Mesenchymal stem cell (in vitro differentiated cells and primary cell): ENCODE data around the gene NKTR.

Source experiments
- DNase-seq: peaks from one replicate; pipeline ENCODE4 v3.0.0-alpha.2; 2013
- H2AFZ ChIP-seq: one replicate; pipeline ENCODE4 v1.6.1; 2013; ENCODE audit warnings: low read depth, mild to moderate bottlenecking, control low read depth, inconsistent platforms, low read length, moderate library complexity
- H2AK5ac ChIP-seq: 2 replicates; pipeline ENCODE4 v1.6.1; 2013; ENCODE audit warnings: low read length, moderate library complexity, mild to moderate bottlenecking, inconsistent platforms; ENCODE audit not compliant: severe bottlenecking
- H2BK120ac ChIP-seq: one replicate; pipeline ENCODE4 v1.6.1; 2013; ENCODE audit warnings: low read depth, mild to moderate bottlenecking, inconsistent platforms, low read length, moderate library complexity
- H2BK12ac ChIP-seq, 2 experiments: one replicate each; pipeline ENCODE4 v1.6.1; 2013; ENCODE audit warnings: inconsistent platforms in 2 of 2, low read length in 2 of 2, mild to moderate bottlenecking in 2 of 2, moderate library complexity in 2 of 2, control low read depth in 1 of 2
- H2BK15ac ChIP-seq: one replicate; pipeline ENCODE4 v1.6.1; 2013; ENCODE audit warnings: mild to moderate bottlenecking, low read depth, inconsistent platforms; ENCODE audit not compliant: poor library complexity, severe bottlenecking
- H2BK5ac ChIP-seq: 2 replicates; pipeline ENCODE4 v1.6.1; 2013; ENCODE audit warnings: low read depth, mild to moderate bottlenecking, low read length, control low read depth, inconsistent platforms; ENCODE audit not compliant: poor library complexity, severe bottlenecking
- H3K14ac ChIP-seq, 2 experiments: one replicate each; pipeline ENCODE4 v1.6.1; 2013; ENCODE audit warnings: inconsistent platforms in 2 of 2, low read length in 2 of 2, control low read depth in 1 of 2, mild to moderate bottlenecking in 1 of 2, moderate library complexity in 1 of 2
- H3K18ac ChIP-seq, 2 experiments: one replicate each; pipeline ENCODE4 v1.6.1; 2013; ENCODE audit warnings: inconsistent platforms in 2 of 2, low read length in 2 of 2, control low read depth in 1 of 2, low read depth in 1 of 2, mild to moderate bottlenecking in 1 of 2
- H3K23ac ChIP-seq, 2 experiments: one replicate each; pipeline ENCODE4 v1.6.1; 2013; ENCODE audit warnings: inconsistent platforms in 2 of 2, low read length in 2 of 2, mild to moderate bottlenecking in 2 of 2, moderate library complexity in 2 of 2, control low read depth in 1 of 2
- H3K27ac ChIP-seq: 2 replicates; pipeline ENCODE4 v1.5.1; 2013; ENCODE audit warnings: mild to moderate bottlenecking, moderate library complexity, low read length, control low read depth, inconsistent platforms; ENCODE audit not compliant: poor library complexity, severe bottlenecking
- H3K27me3 ChIP-seq, 2 experiments: 2 replicates each; pipeline versions ENCODE4 v1.6.1 to v1.7.0; 2013; ENCODE audit warnings: low read length in 2 of 2, mild to moderate bottlenecking in 2 of 2, moderate library complexity in 2 of 2, control low read depth in 1 of 2, inconsistent platforms in 1 of 2; ENCODE audit not compliant: control insufficient read depth in 1 of 2, insufficient read depth in 1 of 2
- H3K36me3 ChIP-seq, 2 experiments: 2 replicates each; pipeline versions ENCODE4 v1.6.1 to v1.7.0; 2013; ENCODE audit warnings: low read length in 2 of 2, control low read depth in 1 of 2, inconsistent platforms in 1 of 2, low read depth in 1 of 2, mild to moderate bottlenecking in 1 of 2; ENCODE audit not compliant: insufficient read depth in 2 of 2, control insufficient read depth in 1 of 2
- H3K4ac ChIP-seq, 2 experiments: one replicate each; pipeline ENCODE4 v1.6.1; 2013; ENCODE audit warnings: inconsistent platforms in 2 of 2, low read length in 2 of 2, mild to moderate bottlenecking in 2 of 2, moderate library complexity in 2 of 2, control low read depth in 1 of 2, low read depth in 1 of 2
- H3K4me1 ChIP-seq: 2 replicates; pipeline ENCODE4 v1.6.1; 2013; ENCODE audit warnings: low read depth, low read length, control low read depth; ENCODE audit not compliant: control insufficient read depth, insufficient read depth
- H3K4me2 ChIP-seq: 2 replicates; pipeline ENCODE4 v1.6.1; 2013; ENCODE audit warnings: low read length, mild to moderate bottlenecking, inconsistent platforms; ENCODE audit not compliant: poor library complexity, severe bottlenecking
- H3K4me3 ChIP-seq, 2 experiments: 2 replicates each; pipeline versions ENCODE4 v1.5.1 to v1.7.0; 2013; ENCODE audit warnings: low read length in 2 of 2, mild to moderate bottlenecking in 2 of 2, control low read depth in 1 of 2, low read depth in 1 of 2; ENCODE audit not compliant: insufficient read depth in 1 of 2
- H3K79me1 ChIP-seq: replicated peaks from 2 replicates; pipeline ENCODE4 v1.6.1; 2013; ENCODE audit warnings: mild to moderate bottlenecking, control low read depth, low read length, inconsistent platforms; ENCODE audit not compliant: poor library complexity, severe bottlenecking
- H3K9ac ChIP-seq: 2 replicates; pipeline ENCODE4 v1.7.0; 2013; ENCODE audit warnings: mild to moderate bottlenecking, low read length, moderate library complexity
- H3K9me3 ChIP-seq: 2 replicates; pipeline ENCODE4 v1.7.0; 2013; ENCODE audit warnings: mild to moderate bottlenecking, low read length; ENCODE audit not compliant: control insufficient read depth
- H4K8ac ChIP-seq: one replicate; pipeline ENCODE4 v1.6.1; 2013; ENCODE audit warnings: inconsistent platforms, mild to moderate bottlenecking, low read length, moderate library complexity
- H4K91ac ChIP-seq: one replicate; pipeline ENCODE4 v1.6.1; 2013; ENCODE audit warnings: mild to moderate bottlenecking, low read length, inconsistent platforms
- WGBS: methylation state at CpG from one replicate; pipeline ENCODE4 v1.1.7; 2013; ENCODE audit warnings: mixed read lengths; 5-methylcytosine and 5-hydroxymethylcytosine counted together

Gene NKTR

DNA sequence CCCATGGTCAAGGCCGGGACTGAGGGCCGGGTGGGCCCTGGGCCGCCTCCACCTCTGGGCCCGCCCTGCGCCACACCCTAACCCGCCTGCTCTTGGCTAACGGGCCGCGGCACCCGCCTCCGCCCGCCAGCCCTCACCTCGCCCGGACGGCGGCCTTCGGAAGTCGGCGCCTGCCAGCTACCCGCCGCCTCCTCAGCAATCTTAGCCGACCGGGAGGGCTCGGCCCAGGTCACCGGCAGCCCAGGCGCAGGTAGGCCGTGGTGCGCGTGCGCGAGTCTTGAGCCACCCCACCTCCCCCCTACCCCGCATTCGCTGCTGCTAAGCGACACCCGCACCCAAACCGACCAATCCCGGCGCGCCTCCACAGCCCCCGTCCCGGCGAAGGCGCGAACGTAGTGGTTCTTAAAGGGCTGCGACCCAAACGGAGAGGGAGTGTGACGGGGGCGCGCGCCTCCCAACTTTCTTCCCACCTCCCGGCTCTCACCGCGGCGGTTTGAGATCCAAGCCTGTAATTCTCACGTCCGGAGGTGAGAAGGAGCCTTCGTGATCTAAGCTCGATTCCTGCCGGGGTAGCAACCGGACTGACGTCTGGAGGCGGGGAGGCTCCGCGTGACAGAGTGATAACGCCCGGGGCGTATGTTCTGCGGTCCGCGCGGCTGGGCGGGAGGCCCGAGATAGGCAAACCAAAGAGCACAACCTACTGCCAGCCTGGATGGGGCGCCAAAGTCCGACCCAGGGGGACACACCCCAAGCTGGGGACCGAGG is 18.6 kb upstream of the NKTR start, which contains the start of gene SEC22C:
Gene SEC22C, minus strand, starts transcription at position 259 of the 765 bp plus-strand sequence. CDS start 12,921 bp downstream, outside the sequence.
- H3K36me3 ChIP-seq = peaks cover 0 to 16% of the 10 kb centered on the region in 2 experiments
- under 1% methylated on average over 77 of the region's 77 CpGs for WGBS
- H3K79me1 ChIP-seq = peaks cover 8% of the 10 kb centered on the region
- peak within 1 kb of the TSS in 1 of 2 experiments; percentile 96 for H3K23ac ChIP-seq
- peak within 1 kb of the TSS; percentile 89 for H4K8ac ChIP-seq
- peak within 1 kb of the TSS in 1 of 2 experiments; percentile 76 for H2BK12ac ChIP-seq
- peak within 1 kb of the TSS; percentile 97 for H3K4me2 ChIP-seq
- peak within 1 kb of the TSS; percentile 96 to 98 for H3K18ac ChIP-seq
- H3K9ac ChIP-seq = peak within 1 kb of the TSS; percentile 95
- H2AK5ac ChIP-seq = no peak within 1 kb of the TSS
- H2AFZ ChIP-seq = peak within 1 kb of the TSS; percentile 96
- peak within 1 kb of the TSS; percentile 3 for H2BK15ac ChIP-seq
- H3K14ac ChIP-seq = peak within 1 kb of the TSS in 1 of 2 experiments; percentile 99
- peak within 1 kb of the TSS; percentile 98 for H3K4me3 ChIP-seq
- peak within 1 kb of the TSS; percentile 86 to 98 for H3K4ac ChIP-seq
- peak within 1 kb of the TSS; percentile 35 for H2BK120ac ChIP-seq
- H2BK5ac ChIP-seq = peak within 1 kb of the TSS; percentile 80
- DNase-seq = peak; percentile 93
- H3K4me1 ChIP-seq = peaks cover 2% of the 10 kb centered on the region
- H4K91ac ChIP-seq = peak within 1 kb of the TSS; percentile 86
- peak within 1 kb of the TSS; percentile 27 for H3K27ac ChIP-seq
- H3K27me3 ChIP-seq = no peaks in the 10 kb centered on the region
- H3K9me3 ChIP-seq = no peaks in the 10 kb centered on the region

DNA sequence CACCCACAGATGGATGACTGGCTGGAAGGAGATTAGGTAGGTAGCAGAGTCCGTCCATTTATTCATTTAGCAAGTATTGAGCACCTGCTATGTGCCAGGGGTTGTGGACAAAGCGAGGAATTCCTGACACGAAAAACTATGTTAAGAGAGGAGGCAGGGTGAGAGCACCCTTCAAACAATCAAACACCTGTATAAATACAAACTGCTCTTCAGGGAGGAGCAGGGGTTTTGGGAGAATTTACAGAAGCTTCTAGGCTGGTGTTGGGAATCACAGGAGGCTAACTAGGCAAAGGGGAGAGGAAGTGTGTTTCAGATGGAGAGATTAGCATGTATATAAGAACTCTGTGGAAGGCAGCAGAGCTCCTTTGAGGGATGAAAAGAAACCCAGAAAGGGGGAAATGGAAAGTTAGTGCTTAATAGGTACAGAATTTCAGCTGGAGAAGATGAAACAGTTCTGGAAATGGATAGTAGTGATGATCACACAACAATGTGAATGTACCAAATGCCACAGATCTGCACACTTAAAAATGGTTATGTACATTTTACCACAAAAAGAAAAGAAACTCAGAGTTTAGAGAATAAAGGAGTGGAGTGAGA is 17.9 kb upstream of the NKTR start:
- H3K14ac ChIP-seq = no peak overlapping the region
- no peak overlapping the region for H2BK15ac ChIP-seq
- H4K91ac ChIP-seq = no peak overlapping the region
- no CpG with 5 or more reads among the region's 3 CpGs for WGBS
- no peak overlapping the region for H3K27ac ChIP-seq
- DNase-seq = no peak
- peak overlapping the region; percentile 95 for H3K9ac ChIP-seq
- H3K36me3 ChIP-seq = peaks cover 0 to 10% of the 10 kb centered on the region in 2 experiments
- no peak overlapping the region for H2AK5ac ChIP-seq
- peak overlapping the region; percentile 60 for H2AFZ ChIP-seq
- peaks cover 2% of the 10 kb centered on the region for H3K4me1 ChIP-seq
- H3K27me3 ChIP-seq = no peaks in the 10 kb centered on the region
- peak overlapping the region; percentile 97 for H3K4me2 ChIP-seq
- no peak overlapping the region for H2BK5ac ChIP-seq
- peak overlapping the region in 1 of 2 experiments; percentile 76 for H2BK12ac ChIP-seq
- H4K8ac ChIP-seq = no peak overlapping the region
- peak overlapping the region in 1 of 2 experiments; percentile 37 for H3K18ac ChIP-seq
- H2BK120ac ChIP-seq = no peak overlapping the region
- peak overlapping the region; percentile 98 for H3K4me3 ChIP-seq
- peaks cover 8% of the 10 kb centered on the region for H3K79me1 ChIP-seq
- no peak overlapping the region for H3K4ac ChIP-seq
- no peaks in the 10 kb centered on the region for H3K9me3 ChIP-seq
- no peak overlapping the region for H3K23ac ChIP-seq

DNA sequence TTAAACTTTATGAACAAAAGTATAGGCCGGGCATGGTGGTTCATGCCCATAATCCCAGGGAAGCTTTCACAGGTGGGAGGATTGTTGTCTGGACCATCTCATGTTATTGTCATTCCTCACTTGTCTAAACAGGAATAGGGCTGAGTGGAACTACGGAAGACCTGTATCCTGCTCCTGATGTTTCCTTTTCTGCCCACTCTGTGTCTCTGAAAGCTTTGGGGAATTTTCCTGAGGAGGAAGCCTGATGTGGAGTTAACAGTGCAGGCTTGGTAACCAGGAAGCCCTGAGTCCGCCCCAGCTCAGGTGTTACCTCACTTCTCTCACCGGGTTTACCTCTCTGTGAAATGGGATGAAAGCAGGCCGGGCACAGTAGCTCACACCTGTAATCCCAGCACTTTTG is 11.9 kb upstream of the NKTR start:
- Histone ChIP-seq H3K14ac (no peak overlapping the region), H3K4me1 (peaks cover 6% of the 10 kb centered on the region), H3K23ac (no peak overlapping the region), H2BK12ac (no peak overlapping the region), H3K9ac (no peak overlapping the region), H3K27me3 (no peaks in the 10 kb centered on the region), H3K27ac (no peak overlapping the region), H3K36me3 (peaks cover 0 to 13% of the 10 kb centered on the region in 2 experiments), H2BK5ac (no peak overlapping the region), H3K79me1 (peaks cover 6% of the 10 kb centered on the region), H3K4me2 (no peak overlapping the region), H2BK120ac (no peak overlapping the region), H3K4me3 (no peak overlapping the region), H4K8ac (no peak overlapping the region), H2AK5ac (no peak overlapping the region), H4K91ac (no peak overlapping the region), H2BK15ac (no peak overlapping the region), H3K9me3 (no peaks in the 10 kb centered on the region), H3K4ac (no peak overlapping the region), H3K18ac (no peak overlapping the region), H2AFZ (no peak overlapping the region)
- no peak for DNase-seq
- 81% methylated on average over 5 of the region's 5 CpGs for WGBS
